HG02571 (cell line): ENCODE measurements around the gene C1orf105.

Source experiments
- ATAC-seq: cut with Tn5 transposase; IDR thresholded peaks from one replicate; pipeline ENCODE4 v1.9.1; 2021; ENCODE audit warnings: mild to moderate bottlenecking, moderate library complexity; ENCODE audit not compliant: unreplicated experiment

The C1orf105 gene

DNA sequence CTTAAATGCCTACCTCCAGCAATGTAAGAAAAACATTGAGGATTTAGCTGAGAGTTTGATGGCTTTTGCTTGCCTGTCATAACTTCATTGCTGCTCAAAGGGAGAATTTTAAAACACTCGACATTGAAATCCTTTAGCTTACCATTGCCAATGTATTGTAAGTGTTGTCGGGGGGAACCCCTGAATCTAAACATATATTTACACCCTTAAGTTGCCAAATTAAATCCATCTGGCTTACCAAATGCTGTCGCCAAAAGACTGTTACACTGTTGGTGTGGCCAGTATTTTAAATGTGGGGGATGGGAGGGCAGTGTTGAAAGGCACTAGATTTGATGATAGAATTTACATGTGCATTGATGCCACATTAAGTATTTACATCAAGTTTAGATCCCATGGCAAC, 24.9 kb upstream of the C1orf105 start:
- no peak for ATAC-seq

DNA sequence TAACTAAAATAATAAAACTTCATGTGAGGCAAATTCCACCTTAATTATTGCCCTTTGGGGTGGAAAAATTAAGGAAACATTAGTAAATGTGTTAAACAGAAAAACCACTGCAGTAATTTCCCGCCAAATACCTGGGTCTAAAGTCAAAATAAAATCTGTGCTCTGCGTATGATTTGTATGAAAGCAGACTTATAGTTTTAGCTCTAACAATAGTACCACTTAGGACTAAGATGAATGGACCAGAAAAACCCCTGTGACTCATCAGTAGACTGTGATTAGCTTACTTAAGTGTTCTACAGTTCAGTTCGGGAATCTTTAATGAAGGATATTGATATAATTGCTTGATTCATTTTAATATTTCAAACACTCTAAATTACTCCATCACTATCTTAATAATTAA, 23.3 kb upstream of the C1orf105 start:
- ATAC-seq: no peak

DNA sequence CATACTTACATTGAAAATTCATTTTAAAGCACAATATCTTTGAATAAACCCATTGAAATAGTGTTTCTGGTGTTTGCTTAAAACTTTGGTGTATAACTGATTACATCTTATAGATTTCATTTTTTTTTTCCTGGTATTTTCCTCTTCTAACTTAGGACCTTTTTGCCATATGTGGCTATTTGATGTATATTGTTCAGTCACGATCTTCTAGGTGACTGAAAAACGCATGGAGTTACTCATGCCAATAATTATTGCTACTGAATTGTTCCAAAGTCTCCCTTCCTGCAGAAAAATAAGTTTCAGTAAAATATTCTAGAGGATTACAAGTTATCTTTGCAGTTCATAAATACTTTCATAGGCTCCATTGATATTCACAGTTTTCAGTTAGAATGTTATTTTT, 22.9 kb upstream of the C1orf105 start:
- no peak for ATAC-seq

DNA sequence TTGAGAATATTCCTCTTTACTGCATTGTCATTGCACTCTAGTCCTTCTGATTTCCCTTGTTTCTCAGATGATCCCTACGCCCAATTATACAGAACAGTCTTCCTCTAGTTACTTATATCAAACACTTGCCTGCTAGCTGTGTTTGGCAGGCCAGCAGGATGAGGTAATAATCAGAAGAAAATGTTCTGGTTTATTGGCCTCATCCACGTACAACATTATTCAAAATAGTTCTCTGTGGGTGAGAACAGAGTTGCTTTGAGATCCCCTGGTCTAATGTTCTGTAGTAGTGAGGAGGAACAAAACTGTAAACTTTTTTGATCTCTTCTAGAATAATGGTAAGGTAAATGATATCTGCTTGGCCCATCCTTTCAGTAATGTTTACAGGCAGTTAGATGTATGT, 22.3 kb upstream of the C1orf105 start:
- no peak for ATAC-seq

DNA sequence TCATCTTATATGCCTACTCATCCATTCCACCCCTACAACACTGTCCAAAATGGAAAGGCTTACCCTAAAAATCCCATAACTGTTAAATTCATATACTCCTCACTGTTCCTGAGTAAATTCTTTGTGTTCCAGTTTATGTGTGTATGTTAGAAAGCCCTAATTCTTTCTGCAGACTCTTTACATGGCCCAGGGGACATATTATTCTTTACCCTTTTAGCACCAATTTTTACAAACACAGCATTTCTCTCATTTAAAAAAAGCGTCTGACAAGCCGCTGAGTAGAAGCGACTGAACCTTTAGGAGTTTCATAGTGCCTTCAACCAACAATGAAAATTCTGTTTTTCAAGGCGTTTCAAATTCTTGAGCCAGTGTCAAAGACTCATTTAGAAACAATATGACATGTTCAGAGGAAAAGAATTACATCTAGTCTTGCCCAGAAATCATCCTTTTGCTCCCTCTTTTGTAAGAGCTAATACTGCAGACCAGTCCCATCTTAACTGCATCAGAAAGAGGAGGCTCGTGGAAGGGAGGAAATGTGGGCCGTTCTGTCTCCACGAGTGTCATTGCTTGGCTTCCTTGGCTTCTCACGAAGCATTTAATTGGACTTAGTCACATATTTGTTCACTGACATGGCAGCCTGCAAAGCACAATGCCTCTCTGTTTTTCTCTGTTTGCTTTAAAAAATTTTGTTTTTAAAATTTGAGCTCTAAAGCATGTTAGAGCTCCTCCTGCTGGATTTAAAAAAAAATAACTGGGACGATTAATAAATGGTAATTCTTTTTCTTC, 21.3 kb upstream of the C1orf105 start:
- ATAC-seq: no peak

DNA sequence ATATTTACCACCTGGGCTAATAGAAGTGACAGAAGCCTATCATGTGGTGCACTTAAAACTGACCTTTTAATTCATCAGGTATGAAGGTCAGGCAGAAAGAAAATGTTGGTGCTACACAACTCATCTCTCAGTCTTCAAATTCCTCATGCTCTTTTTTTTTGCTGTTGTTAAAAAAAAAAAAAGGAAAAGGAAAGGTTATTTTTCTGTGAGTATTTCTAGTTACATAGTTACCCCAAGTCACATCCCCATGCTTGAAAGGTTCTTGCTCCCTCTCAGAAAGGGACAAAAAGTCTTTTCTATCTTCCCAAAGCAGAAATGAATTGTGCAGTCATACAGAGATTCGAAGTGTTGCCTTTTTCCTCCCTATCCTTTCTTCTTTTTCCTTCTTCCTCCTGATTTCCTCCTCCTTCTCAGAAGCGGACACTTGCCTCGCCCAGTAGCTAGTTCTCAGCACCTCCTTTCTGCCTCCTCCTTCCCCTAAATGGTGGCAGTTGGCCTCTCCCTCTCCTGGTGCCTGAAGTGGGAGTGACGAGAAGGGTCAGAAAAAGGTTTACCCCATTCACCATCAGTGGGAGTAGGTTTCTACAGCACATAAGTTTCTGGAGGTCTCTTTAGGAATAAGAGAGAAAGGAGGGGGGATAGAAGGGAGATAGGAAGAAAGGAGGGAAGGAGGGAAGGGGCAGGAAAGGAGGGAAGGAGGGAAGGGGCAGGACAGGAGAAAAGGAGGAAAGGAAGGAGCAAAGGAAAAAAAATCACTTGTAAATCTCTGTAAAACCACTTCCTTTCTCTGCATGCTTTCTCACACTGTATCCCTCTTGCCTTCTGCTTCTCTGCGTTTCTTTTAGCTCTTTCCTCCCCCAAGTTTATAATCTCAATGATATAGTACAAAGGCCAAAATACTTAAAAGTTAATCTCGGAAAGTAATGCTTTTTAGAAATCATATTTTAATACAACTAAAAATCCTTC, 20.4 kb upstream of the C1orf105 start:
- no peak for ATAC-seq

DNA sequence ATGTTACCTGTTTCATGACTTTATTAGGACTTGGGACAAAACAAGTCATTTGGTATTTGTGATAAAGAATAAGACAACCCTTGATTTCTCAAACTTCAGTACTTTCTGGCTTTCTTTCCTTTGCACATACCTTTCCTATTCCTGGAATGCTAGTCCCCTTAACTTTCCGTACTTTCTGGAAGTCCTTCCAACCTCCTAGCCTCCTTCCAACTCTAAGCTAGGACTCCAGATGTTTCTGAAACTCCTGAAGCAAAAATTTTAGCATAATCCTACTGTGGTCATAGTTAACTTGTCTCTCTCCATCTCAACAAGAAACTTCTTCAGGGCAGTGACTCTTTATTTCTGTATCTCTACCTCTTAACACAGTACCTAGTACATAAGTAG, 19.8 kb upstream of the C1orf105 start:
- ATAC-seq: no peak

DNA sequence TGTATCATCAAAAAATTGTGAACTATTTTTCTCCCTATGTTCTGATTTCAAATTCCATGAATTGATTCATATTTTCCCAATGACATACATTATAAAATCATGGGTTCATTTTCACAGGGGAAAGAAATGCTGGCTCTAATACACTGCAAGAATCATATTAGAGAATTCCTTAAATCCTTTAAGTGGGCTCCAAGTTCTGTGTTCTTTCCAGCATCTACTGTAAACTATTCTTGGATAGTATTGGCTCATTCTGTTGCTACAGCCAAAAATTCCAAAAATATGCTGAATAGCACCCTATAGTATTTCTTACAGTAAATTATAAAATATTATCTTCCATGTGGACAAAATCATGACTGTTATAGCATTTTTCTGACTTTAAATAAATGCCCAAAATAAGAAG, 19.0 kb upstream of the C1orf105 start:
- ATAC-seq: no peak

DNA sequence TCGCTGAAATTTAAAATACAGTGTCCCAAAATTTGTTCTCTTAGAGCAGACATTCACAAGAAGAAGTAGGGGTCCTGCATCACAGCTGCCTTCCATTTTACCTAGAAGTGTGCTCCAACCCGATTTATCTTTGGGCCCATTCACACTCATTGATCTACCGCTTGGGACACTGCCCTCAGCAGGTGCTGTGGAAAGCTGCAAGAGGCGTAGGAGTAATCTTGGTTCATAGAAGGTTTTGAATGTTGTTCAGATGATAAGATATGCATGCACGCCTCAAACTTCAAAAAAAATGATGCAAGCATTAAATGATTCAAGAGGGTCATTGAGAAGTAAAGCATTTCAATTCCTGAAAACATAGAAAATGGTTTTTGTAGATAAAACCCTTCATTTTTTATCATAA, 18.6 kb upstream of the C1orf105 start:
- ATAC-seq: no peak

DNA sequence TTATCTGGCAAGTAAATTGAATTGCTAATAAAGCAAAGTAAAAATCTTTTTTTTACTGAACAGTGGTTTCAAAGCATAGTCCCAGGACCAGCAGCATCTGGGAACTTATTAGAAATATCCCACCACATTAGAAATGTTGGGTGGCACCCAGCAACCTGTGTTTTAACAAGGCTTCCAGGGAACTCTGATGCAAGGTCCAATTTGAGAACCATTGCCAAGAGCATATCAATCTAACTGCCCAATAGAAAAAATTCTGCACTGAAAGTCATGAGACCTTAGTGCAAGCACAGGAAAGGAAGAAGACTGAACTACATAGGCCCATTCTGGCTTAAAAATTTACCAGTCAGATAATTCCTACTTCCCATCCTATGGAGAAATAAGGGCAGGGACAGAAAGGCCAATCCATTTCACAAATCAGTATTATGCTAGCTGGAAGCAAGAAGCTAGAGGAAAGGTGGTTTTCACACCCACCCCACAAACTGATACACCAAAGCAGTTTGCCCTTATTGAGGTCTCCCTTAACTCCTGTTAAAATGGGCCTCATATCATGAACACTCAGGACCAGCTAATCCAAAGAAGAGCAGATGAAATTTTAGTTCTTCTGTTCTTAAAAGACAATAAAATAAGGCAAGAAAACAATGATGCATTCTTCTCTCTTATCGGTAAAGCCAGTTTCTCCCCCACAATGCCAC, 17.5 kb upstream of the C1orf105 start:
- ATAC-seq: no peak

DNA sequence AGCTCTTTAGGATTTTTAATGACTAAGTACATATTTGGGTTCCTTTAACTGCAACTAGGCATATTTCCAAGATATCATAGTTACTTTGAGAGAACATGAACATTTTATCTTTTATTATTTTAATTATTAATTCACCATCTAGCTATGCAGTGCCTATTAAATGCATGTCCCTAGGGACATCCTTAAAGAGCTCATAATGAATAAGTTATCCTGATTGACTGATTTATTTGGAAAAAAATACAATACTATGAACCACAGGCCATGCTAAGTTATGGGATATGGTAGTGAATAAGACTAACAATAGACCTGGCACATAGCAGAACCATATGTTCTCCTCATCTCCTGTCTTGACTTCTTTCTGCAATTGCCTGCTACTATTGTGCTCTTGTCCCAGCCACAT, 16.4 kb upstream of the C1orf105 start:
- no peak for ATAC-seq

DNA sequence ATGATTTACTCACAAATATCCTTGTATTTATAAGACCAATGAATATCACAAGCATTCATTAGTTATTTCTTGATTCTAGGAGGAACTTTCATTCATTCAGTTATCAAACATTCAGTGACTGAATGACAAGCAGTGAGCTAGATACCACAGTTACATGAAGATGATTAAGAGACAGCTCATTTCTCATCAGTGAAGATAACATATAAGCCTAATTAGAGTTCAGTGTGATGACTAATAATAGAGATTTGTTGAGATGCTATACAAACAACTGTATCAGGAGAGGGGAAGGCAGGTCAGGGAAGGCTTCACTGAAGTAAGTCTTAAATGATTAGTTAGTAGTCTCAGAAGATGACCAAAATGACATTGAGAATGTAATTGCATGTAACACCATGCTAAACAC, 14.6 kb upstream of the C1orf105 start:
- ATAC-seq: no peak

DNA sequence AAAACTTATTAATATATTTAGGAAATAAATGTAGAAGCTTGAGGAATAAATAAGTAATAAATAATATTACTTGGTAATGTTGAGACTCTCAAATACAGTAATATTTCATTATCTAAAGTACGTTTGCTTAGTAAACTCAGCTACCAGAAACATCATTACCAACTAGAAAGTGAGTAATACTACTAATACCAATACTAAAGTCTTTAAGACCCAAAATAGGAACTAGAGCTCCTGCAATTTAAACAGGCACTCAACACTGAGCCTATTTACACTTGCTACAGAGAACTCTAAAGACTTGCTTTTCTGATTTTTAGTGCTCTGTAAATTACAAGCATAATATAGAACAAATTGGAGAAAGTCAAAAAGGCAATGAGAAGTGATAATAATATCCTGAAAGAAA, 13.5 kb upstream of the C1orf105 start:
- no peak for ATAC-seq

DNA sequence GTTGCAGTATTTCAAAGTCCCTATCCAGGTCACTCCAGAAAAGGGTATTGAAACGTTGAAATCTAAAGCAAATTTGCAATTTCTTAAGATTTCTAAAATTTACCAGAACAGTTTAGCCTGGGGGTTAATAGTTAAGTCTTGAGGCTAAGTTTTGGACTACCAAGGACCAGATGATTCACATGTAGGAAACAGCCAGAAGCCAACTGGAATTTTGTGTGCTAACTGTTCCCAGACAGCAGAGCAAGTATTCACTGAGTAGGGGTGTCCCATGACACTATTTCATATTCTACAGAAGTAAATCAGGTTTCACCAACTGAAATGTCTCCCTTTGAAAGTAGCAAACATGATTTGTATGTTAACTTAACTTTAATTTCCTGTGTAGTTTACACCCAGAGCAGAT, 11.5 kb upstream of the C1orf105 start:
- ATAC-seq: no peak

DNA sequence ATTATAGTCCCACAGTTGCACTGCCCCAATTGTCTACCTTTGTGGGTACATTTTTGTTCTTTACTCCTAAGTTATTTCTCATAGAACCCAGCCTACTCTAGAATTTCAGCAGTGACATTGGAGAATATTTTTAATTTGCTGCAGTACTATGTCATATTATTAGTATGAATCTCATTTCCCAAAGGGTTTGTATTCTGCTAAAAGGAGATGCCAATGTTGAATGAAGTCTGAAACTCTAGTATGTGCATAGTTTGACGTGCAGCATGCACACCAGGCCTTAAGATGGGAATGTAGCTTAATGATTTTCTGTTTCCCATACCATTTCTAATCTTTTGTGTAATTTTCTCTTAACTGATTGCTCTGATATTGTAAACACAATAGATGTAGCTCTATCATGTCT, 10.5 kb upstream of the C1orf105 start:
- no peak for ATAC-seq

DNA sequence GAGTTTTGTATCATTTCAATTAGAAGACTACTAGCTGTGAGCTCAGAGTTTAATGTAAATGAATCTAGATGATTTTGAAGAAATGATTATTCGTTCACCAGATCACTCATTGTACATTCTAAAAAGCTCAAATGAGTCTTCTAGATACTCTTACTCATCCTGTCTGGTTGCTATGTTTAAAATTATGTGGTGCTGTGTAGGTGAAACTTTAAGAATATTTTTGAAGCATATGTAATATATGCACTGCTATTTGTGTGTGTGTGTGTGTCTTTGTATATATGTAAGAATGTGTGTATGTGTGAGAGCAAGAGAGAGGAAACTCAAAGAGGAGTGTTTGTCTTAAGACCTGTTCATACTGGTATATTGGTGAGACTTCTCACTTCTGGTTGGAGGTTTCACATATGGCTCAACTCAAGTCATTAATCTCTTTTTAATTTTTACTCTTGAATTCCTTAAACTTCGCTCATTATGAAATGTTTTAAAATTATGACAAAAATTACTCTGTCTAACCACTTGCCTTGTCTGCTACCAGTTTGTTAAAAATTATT, 8.6 kb upstream of the C1orf105 start:
- no peak for ATAC-seq

DNA sequence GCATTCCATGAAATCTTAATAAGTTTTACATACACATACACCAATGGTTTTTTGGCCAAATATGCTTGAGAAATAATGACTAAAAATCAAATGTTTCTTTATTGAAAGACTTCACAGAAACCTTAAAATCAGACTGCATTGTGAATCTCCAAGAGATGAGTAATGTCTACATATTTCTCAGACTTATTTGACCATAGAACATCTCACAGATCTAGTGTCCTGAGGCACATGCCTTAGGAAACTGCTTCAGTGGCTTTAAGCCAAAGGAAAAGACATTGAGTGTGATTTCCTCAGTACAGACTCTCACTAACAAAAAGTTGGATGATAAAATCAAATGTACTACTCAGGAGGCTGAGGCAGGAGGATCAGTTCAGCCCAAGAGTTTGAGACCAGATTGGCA, 6.2 kb upstream of the C1orf105 start:
- no peak for ATAC-seq

DNA sequence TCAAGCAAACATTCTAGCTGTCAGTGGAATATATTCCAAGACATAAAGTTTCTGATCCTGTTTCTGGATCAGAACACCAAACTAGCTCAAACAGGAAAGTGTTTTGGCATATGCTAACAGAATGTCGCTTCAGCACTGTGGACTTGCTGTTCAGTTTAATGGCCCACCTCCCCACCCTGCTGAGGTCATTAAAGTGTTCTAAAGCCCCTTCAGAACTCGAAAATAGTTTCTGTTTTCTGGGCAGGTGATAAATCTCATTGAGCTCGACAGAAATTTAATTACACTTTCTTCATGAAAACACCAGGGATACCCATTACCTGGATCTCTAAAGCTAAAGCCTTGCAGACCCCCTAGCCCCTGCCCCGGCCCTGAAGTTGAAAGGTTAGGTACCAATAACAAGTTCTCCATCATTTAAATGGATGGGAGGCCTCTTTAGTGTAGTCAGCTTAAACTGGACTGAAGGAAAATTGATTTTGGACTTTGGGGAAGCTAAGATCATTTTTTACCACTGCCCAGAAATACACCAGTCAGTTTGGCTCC, 3.9 kb upstream of the C1orf105 start:
- ATAC-seq: no peak

DNA sequence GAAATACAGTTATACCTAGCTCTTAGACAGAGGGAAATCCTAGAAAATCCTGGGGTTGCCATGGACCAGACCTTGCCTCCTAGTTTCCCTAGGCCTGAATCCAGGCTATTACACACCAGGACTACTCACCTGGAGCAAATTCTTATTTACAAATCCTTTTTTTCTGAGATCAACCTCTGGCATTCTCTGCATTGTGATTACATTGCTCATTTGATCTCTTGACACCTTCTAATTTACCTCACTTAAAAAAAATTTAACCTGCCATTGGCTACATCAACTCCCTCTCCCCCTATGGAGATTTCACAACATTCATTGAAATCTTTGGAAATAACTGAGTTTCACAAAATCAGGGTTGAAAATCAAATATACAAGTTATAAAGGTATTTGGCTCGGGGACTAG, 2.9 kb upstream of the C1orf105 start:
- ATAC-seq: no peak

DNA sequence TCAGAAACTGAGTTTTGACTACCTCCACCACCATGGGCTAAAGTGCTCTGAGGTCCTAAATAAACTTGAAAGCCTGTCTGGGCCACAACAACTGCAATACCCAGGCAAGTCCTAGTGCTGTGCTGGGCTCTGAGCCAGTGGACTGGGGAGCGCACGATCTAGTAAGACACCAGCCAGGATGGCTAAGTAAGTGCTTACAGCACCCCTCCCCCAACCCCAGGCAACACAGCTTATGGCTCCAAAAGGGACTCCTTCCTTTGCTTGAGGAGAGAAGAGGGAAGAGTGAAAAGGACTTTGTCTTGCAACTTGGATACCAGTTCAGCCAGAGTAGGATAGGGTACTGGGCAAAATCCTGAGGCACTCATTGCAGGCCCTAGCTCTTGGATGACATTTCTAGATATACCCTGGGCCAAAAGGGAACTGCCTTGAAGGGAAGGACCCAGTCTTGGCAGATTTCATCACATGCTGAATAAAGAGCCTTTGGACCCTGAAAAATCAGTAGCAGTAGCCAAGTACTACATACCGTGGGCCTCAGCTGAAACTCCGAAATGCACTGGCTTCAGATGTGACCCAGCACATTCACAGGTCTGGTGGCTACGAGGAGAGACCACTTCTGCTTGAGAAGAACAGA, 1.6 kb downstream of the C1orf105 start:
- ATAC-seq: no peak

DNA sequence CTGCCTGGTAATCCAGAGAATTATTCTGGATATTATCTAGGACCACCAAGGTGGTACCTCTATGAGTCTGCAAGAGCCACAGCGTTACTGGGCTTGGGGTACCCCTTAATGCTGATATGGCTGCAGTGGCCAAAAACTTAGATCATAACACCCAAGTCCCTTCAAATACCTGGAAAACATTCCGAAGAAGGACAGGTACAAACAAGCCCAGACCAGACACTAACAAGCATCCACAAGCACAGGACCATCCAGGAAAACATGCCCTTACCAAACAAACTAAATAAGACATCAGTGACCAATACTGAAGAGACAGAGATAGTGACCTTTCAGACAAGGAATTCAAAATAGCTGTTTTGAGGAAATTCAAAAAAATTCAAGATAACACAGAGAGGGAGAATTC, 2.9 kb downstream of the C1orf105 start:
- no peak for ATAC-seq
